ENCODE data around the gene TCF20. TPM values are rescaled to one million over a fixed set of nuclear protein-coding genes. Genes with fewer than 3 reads are reported as not detected.

TCF20 gene
- total RNA-seq, 1 experiment from 2014 or later: 36.3 TPM

- in situ Hi-C loops (cut with HindIII; ENCODE audit: low pct_unique_long_range_greater_than_20kb, low sequenced_read_pairs): no loop called here
- no peak for DNase-seq (ENCODE audit: low read depth, low spot score)
Observed at GRCh38 chr22:42236848-42237247, 33.6 kb downstream of the TCF20 start.

GRCh38 chr22:42236268-42236667 lies 34.2 kb downstream of the TCF20 start:
- in situ Hi-C loops (cut with HindIII; ENCODE audit: low pct_unique_long_range_greater_than_20kb, low sequenced_read_pairs): no loop called here
- no peak for DNase-seq (ENCODE audit: low read depth, low spot score)

- DNase-seq (ENCODE audit: low read depth, low spot score): no peak
Observed at GRCh38 chr22:42233879-42234278, 36.6 kb downstream of the TCF20 start.

GRCh38 chr22:42231929-42232328 lies 38.5 kb downstream of the TCF20 start:
- in situ Hi-C loops (cut with HindIII; ENCODE audit: low pct_unique_long_range_greater_than_20kb, low sequenced_read_pairs): no loop called here
- DNase-seq (ENCODE audit: low read depth, low spot score): no peak

More at GRCh38 chr22:42233879-42234278, 36.6 kb downstream of the TCF20 start:
- in situ Hi-C loops (cut with HindIII; ENCODE audit: low pct_unique_long_range_greater_than_20kb, low sequenced_read_pairs): no loop called here

- in situ Hi-C loops (cut with HindIII; ENCODE audit: low pct_unique_long_range_greater_than_20kb, low sequenced_read_pairs): no loop called here
- DNase-seq (ENCODE audit: low read depth, low spot score): no peak
Observed at GRCh38 chr22:42229455-42230149, 40.9 kb downstream of the TCF20 start.

- DNase-seq (ENCODE audit: low read depth, low spot score): no peak
- in situ Hi-C loops (cut with HindIII; ENCODE audit: low pct_unique_long_range_greater_than_20kb, low sequenced_read_pairs): no loop called here
Observed at GRCh38 chr22:42228483-42228882, 42.0 kb downstream of the TCF20 start.

- in situ Hi-C loops (cut with HindIII; ENCODE audit: low pct_unique_long_range_greater_than_20kb, low sequenced_read_pairs): no loop called here
- no peak for DNase-seq (ENCODE audit: low read depth, low spot score)
Observed at GRCh38 chr22:42227435-42227834, 43.0 kb downstream of the TCF20 start.

GRCh38 chr22:42225841-42226240 lies 44.6 kb downstream of the TCF20 start:
- no peak for DNase-seq (ENCODE audit: low read depth, low spot score)
- in situ Hi-C loops (cut with HindIII; ENCODE audit: low pct_unique_long_range_greater_than_20kb, low sequenced_read_pairs): no loop called here

GRCh38 chr22:42222140-42222539 lies 48.3 kb downstream of the TCF20 start:
- in situ Hi-C loops (cut with HindIII; ENCODE audit: low pct_unique_long_range_greater_than_20kb, low sequenced_read_pairs): no loop called here
- no peak for DNase-seq (ENCODE audit: low read depth, low spot score)

Other genes with a start within 250 kb of the TCF20 start
- gene NAGA, start 199.8 kb downstream of the TCF20 start, total RNA-seq (2014; rRNA removed; shearing (Covaris generic)): 73.0 and 75.1 TPM in 2 replicates
- gene PHETA2, start 196.4 kb downstream of the TCF20 start, total RNA-seq (2014; rRNA removed; shearing (Covaris generic)): 0.16 and 0.34 TPM in 2 replicates
- gene SMDT1, start 191.0 kb downstream of the TCF20 start, total RNA-seq (2014; rRNA removed; shearing (Covaris generic)): 17.4 and 19.5 TPM in 2 replicates
- gene NDUFA6, start 179.9 kb downstream of the TCF20 start, total RNA-seq (2014; rRNA removed; shearing (Covaris generic)): 126 and 130 TPM in 2 replicates
- 0.21 and 0.24 TPM in 2 replicates for gene CYP2D6, start 139.8 kb downstream of the TCF20 start, total RNA-seq (2014; rRNA removed; shearing (Covaris generic))
- not detected in 2 replicates for gene NFAM1, start 161.8 kb upstream of the TCF20 start, total RNA-seq (2014; rRNA removed; shearing (Covaris generic))
- 73.7 and 85.2 TPM in 2 replicates for gene RRP7A, start 249.1 kb upstream of the TCF20 start, total RNA-seq (2014; rRNA removed; shearing (Covaris generic))